Measurements from ENCODE around the gene FTSJ1. TPM values are rescaled to one million over a fixed set of nuclear protein-coding genes. Genes with fewer than 3 reads are reported as not detected.
A peak's percentile ranks its signal among the peaks of the same experiment; 100 is the strongest.
"Not testable (repeated sequence)": the region's sequence is repeated elsewhere in the genome, so short reads cannot be mapped to it uniquely, and the experiment has no call there.

Gene FTSJ1
- polyA plus RNA-seq, 10 donors: 22.5 to 35.8 (median 26.3) TPM

- DNase-seq: peak; percentile 79 to 93 (median 84)
Measured at GRCh38 chrX:48521353-48522243, 45.6 kb downstream of the FTSJ1 start, which contains the start of gene EBP. EBP (plus strand) TSS chrX:48521808; CDS start chrX:48523772, 1,964 bp downstream.

GRCh38 chrX:48522291-48522690 lies 46.3 kb downstream of the FTSJ1 start:
- no peak for DNase-seq

- no peak for DNase-seq
Measured at GRCh38 chrX:48523682-48524081, 47.7 kb downstream of the FTSJ1 start.

GRCh38 chrX:48525853-48526252 lies 49.9 kb downstream of the FTSJ1 start:
- DNase-seq: not testable (repeated sequence)

- DNase-seq: no peak
Measured at GRCh38 chrX:48530736-48531135, 54.7 kb downstream of the FTSJ1 start.

GRCh38 chrX:48531358-48531959 lies 55.5 kb downstream of the FTSJ1 start:
- no peak for DNase-seq

- DNase-seq: no peak
Measured at GRCh38 chrX:48532161-48532560, 56.2 kb downstream of the FTSJ1 start.

- no peak for DNase-seq
Measured at GRCh38 chrX:48533165-48533564, 57.2 kb downstream of the FTSJ1 start.

Other genes with a start within 250 kb of the FTSJ1 start
- not detected for gene SSX1, start 220.8 kb upstream of the FTSJ1 start, polyA plus RNA-seq (ENCODE audit: insufficient read length in 10 of 10)
- not detected for gene SSX3, start 119.5 kb upstream of the FTSJ1 start, polyA plus RNA-seq (ENCODE audit: insufficient read length in 10 of 10)
- gene SSX4, start 92.7 kb upstream of the FTSJ1 start, polyA plus RNA-seq (ENCODE audit: insufficient read length in 10 of 10): not detected
- gene SSX4B, start 64.2 kb upstream of the FTSJ1 start, polyA plus RNA-seq (ENCODE audit: insufficient read length in 10 of 10): not detected
- gene SLC38A5, start 5.9 kb upstream of the FTSJ1 start, polyA plus RNA-seq (ENCODE audit: insufficient read length in 10 of 10): 10 to 100 TPM in 1 of 10 donors, 1 to 10 TPM in 9; 5.0 to 10.5 (median 7.9) TPM
- gene PORCN, start 32.8 kb downstream of the FTSJ1 start, polyA plus RNA-seq (ENCODE audit: insufficient read length in 10 of 10): 1 to 10 TPM; 2.3 to 4.7 (median 3.7) TPM
- gene EBP, start 45.6 kb downstream of the FTSJ1 start, polyA plus RNA-seq (ENCODE audit: insufficient read length in 10 of 10): 10 to 100 TPM; 14.4 to 24.9 (median 16.5) TPM
- 10 to 100 TPM in 1 of 10 donors, 1 to 10 TPM in 9; 6.8 to 10.1 (median 8.4) TPM for gene TBC1D25, start 63.5 kb downstream of the FTSJ1 start, polyA plus RNA-seq (ENCODE audit: insufficient read length in 10 of 10)
- 100 to 1,000 TPM; 227 to 395 (median 356) TPM for gene RBM3, start 98.3 kb downstream of the FTSJ1 start, polyA plus RNA-seq (ENCODE audit: insufficient read length in 10 of 10)
- gene WDR13, start 121.3 kb downstream of the FTSJ1 start, polyA plus RNA-seq (ENCODE audit: insufficient read length in 10 of 10): 100 to 1,000 TPM in 2 of 10 donors, 10 to 100 TPM in 8; 83.4 to 115 (median 94.9) TPM
- 1 to 10 TPM; 3.0 to 8.0 (median 3.9) TPM for gene WAS, start 207.6 kb downstream of the FTSJ1 start, polyA plus RNA-seq (ENCODE audit: insufficient read length in 10 of 10)
- 1 to 10 TPM; 3.2 to 5.5 (median 3.9) TPM for gene SUV39H1, start 220.5 kb downstream of the FTSJ1 start, polyA plus RNA-seq (ENCODE audit: insufficient read length in 10 of 10)

Measured in muscle of back (tissue), 11 donors.